HG03045 (cell line): ENCODE measurements around the gene LSM6.

Experiments
- ATAC-seq: cut with Tn5 transposase; IDR thresholded peaks from one replicate; pipeline ENCODE4 v1.9.1; 2021; ENCODE audit warnings: mild to moderate bottlenecking, moderate library complexity; ENCODE audit not compliant: unreplicated experiment

LSM6 gene

GRCh38 chr4:146183209-146183608, 7.7 kb downstream of the LSM6 start:
- ATAC-seq, result no peak

- no peak for ATAC-seq
These were observed 10.5 kb downstream of the LSM6 start for GRCh38 chr4:146186041-146186440.

GRCh38 chr4:146186596-146186995, 11.1 kb downstream of the LSM6 start:
- ATAC-seq, result no peak

DNA sequence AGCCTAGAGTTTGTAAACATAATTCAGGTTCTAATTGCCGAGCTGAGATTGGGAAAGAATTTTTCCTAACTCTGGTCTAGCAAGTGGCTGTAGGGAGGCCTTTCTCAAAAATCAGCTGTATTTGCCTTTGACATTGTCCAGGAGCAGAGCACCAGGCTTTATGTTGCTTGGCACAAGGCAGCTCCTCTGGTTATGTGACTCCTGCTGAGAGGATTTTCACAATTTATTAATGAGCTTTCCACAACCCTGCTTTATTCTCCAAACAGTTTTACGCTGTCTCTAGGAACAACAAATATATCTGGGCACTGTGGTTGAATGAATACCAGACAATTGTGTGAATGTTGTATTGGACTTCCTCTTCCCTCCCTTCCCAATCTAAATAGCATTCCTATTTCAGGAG, 14.9 kb downstream of the LSM6 start:
- ATAC-seq, result no peak

GRCh38 chr4:146191766-146192458, 16.4 kb downstream of the LSM6 start:
- ATAC-seq, result no peak

GRCh38 chr4:146193628-146194027, 18.1 kb downstream of the LSM6 start:
- no peak for ATAC-seq

- ATAC-seq, result no peak
These were observed 18.7 kb downstream of the LSM6 start for GRCh38 chr4:146194212-146194611.

DNA sequence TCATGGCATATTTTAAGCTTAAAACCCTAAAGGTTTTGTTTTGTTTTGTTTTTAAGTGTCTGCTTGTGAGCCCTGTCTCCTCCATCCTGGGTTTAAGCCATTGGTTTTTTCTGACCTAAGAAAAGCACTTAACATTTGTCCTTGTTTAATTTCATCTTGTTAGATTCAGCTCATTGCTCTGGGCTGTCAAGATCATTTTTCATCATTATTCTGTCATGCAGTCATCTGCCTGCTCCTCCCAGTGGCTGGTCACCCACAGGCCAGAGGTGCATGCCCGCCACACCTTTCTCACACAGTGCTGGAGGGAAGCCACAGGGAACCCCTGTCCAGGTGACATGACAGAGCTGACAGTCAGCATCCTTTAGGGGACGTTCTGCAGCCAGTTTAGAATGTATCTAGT, 27.1 kb downstream of the LSM6 start:
- ATAC-seq, result no peak

DNA sequence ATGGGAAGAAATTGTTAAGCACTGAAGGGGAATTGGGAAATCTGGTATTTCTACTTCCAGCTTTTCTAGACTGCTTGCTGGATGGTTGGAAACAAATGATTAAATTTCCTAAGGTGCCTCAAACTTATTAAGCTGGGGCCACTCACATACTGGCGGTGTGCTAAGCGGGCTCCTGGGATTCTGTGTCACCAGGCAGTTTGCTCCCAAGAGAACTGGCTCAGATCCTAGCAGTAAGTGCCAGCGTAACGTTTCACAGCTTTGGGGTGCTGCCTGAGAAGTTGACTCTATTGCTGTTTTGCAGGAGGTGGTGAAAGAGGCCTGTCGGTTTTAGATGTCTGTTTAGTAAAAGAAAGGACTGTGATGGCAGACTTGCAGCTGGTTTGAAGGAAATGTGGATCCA, 31.9 kb downstream of the LSM6 start:
- no peak for ATAC-seq

DNA sequence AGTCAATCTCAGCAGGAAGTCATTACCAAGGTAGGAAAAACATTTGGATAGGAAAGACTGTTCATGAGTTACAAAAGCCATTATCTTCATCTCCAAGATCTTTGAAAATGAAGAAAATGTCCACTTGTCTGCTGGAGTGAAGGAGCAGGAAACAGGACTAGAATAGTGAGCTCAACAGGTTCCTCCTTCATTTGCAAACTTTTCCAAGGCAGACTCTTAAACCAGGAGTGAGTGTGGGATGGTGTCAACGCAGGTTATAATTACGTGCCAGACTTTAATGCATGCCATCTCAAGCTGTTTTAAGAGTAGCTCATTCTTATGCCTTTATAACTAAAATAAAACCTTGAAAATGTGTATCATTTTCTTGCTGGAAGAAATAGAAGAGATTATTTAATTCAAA, 35.4 kb downstream of the LSM6 start:
- ATAC-seq, result no peak

DNA sequence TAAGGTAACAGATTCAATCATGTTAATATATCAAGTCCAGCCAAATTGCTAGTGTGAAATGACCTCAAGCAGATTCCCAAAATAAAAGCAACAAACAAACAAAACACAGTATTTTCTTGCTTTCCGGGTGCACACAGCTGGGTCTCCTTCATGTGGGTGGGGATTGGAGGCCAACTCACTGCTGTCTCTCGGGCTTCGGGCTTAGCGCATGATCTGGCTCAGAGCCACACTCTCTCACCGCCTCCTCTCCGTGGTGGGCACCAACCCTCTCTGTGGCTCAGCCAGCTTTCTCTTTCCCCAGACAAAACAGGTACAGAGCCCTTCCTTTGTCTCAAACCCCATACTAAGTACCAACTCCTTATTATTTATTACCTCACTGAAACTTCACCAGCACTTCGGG, 35.9 kb downstream of the LSM6 start:
- no peak for ATAC-seq

DNA sequence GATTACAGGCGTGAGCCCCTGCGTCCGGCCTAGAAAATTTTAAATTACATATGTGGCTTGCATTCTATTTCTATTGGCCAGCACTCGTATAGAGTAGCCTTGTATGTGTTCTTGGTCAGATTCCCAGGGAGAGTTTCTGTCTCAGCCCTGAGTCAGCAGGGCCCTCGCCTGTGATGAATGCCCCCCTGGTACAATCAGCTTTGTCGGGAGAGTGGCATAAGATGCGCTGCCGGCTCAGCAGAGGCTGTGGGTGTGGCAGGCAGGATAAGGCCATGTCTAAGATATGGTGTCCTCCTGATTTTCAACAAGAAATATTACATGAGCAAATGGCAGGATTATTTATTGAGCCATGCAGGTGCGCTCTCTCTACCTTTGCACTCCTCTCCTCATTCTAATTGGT, 37.3 kb downstream of the LSM6 start:
- ATAC-seq, result no peak

DNA sequence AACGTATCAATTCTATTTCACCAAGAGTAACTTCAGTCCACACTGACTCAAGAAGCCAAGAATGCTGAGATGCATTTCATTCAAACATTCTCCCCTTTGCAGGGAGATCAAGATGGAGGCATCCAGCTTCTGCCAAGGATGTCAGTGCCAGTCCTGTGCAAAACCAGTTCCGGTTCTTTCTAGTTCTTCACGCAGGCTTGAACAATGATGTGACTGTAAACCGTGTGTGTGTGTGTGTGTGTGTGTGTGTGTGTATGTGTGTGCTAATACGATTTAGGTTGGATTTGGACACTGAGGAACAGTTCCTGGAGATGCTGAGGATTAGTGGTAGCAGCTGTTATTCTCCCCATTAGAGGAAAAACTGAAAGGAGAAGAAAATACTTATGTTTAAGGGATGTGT, 38.7 kb downstream of the LSM6 start, which contains the start of gene REELD1:
Gene REELD1 (plus strand): TSS at position 301 of the 400 bp plus-strand sequence. CDS start 2,415 bp downstream, outside the sequence.
- ATAC-seq, result no peak

DNA sequence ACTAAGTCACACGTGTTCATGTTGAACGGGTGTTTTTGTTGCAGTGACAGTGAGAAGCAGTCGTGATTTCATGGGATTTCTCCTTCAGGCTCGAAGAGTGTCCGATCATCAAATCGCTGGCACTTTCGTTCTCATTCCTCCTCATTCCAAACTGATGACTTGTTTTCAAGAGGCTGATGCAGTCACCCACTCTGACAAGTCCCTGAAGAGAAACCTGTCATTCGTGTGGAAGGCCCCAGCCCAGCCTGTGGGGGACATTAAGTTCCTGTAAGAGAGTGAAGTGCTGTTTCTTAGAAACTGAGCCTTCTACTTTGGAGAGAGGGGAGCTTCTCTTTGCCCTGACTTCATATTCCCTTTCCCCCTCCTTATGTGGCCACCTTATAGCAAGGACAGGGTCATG, 46.8 kb downstream of the LSM6 start:
- no peak for ATAC-seq

DNA sequence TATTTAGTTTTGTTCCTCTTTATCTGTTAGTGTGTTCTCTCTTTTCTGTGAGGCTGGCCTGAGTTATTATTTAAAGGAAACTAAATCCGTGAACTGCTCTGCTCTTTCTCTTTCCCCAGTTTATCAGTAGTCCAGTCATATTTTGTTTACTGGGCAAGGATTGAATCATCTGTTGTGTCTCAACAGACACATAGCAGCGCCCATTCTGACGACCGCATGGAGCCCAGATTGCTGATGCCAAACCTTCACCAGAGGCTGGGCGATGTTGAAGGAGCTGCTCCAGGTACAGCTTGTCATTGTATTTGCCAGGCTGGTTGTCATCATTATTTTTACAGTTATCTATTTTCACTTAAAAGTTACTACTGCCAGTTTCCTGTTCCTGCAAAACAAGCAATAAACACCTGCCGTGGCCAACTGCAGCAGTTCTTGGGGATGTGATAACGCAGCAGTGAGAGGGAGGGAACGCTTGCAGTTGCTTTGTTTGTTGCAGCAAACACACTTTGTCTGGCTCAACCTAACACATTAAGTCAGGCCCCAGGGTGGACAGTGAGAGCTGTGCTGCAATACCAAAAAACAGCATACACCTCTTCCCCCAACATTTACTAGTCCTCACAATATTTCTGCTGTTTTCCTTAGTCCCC, 48.9 kb downstream of the LSM6 start:
- no peak for ATAC-seq

- ATAC-seq, result no peak
These were observed 53.9 kb downstream of the LSM6 start for GRCh38 chr4:146229406-146229805.

GRCh38 chr4:146232131-146232722, 56.7 kb downstream of the LSM6 start:
- no peak for ATAC-seq

GRCh38 chr4:146235654-146236177, 60.2 kb downstream of the LSM6 start:
- no peak for ATAC-seq

DNA sequence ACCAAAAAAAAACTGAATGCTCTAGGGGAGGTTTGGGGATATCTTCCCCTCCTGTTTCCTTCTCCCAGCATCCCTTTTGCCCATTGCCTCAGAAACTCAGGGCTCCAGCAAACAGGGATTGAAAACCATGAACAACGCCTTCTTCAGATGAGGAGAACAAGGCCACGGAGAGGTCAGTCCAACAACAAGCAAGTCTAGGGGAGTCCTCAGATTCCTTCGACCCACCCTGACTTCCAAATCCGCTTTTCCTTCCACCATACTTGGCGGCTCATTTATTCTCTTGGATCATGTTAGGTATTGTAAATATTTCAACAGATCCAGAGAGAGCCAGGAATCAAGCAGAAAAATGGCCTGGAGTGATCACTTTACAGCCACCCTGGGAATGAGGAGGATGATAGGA, 60.7 kb downstream of the LSM6 start:
- no peak for ATAC-seq

DNA sequence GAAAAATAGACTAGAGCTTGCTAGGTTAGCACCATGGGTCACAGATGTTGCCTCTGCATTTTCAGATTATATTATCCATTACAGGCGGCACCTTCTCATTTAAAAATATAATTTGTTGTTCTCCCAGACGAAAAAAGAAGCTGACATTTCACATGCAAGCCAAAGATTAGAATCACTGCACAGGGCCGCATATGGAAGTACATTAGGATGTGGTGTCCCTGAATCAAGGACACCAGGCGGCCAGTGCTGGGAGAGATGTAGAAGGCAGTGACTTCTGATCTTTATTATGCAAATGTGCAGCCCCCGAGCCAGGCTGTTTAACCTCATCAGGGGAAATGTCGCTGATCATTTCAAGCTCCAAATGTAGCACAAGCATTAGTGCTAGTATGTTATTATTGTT, 61.6 kb downstream of the LSM6 start:
- ATAC-seq, result no peak

- no peak for ATAC-seq
These were observed 62.6 kb downstream of the LSM6 start for GRCh38 chr4:146238107-146238506.
